ENCODE results near the gene TSPOAP1.

TSPOAP1 gene

GRCh38 chr17:58254803-58255202, 73.8 kb downstream of the TSPOAP1 start:
- no peak for TF ChIP-seq FOXP2 (optimal IDR thresholded peaks at IDR 0.05; ENCODE audit: borderline replicate concordance, extremely low read depth, extremely low read length, insufficient read depth)
- no peak for TF ChIP-seq REST (IDR thresholded peaks at IDR 0.05; ENCODE audit: insufficient read depth in 1 of 2, low read depth in 2 of 2, low read length in 2 of 2)
- no peak for TF ChIP-seq POLR2AphosphoS5 (IDR thresholded peaks at IDR 0.05; ENCODE audit: low read depth, low read length)

- TF ChIP-seq FOXP2 (optimal IDR thresholded peaks at IDR 0.05; ENCODE audit: borderline replicate concordance, extremely low read depth, extremely low read length, insufficient read depth), result no peak
- TF ChIP-seq TAF1 (IDR thresholded peaks at IDR 0.05; ENCODE audit: borderline replicate concordance, insufficient read depth, low read length), result no peak
- TF ChIP-seq SIN3A (IDR thresholded peaks at IDR 0.05; ENCODE audit: borderline replicate concordance, insufficient read depth, low read length), result no peak
- no peak for TF ChIP-seq POLR2AphosphoS5 (IDR thresholded peaks at IDR 0.05; ENCODE audit: low read depth, low read length)
- TF ChIP-seq REST (IDR thresholded peaks at IDR 0.05; ENCODE audit: insufficient read depth in 1 of 2, low read depth in 2 of 2, low read length in 2 of 2), result no peak
These were observed 75.5 kb downstream of the TSPOAP1 start for GRCh38 chr17:58253082-58253481.

GRCh38 chr17:58252141-58252540, 76.5 kb downstream of the TSPOAP1 start:
- TF ChIP-seq POLR2AphosphoS5 (IDR thresholded peaks at IDR 0.05; ENCODE audit: low read depth, low read length), result no peak
- no peak for TF ChIP-seq SIN3A (IDR thresholded peaks at IDR 0.05; ENCODE audit: borderline replicate concordance, insufficient read depth, low read length)
- no peak for TF ChIP-seq REST (IDR thresholded peaks at IDR 0.05; ENCODE audit: insufficient read depth in 1 of 2, low read depth in 2 of 2, low read length in 2 of 2)
- TF ChIP-seq FOXP2 (optimal IDR thresholded peaks at IDR 0.05; ENCODE audit: borderline replicate concordance, extremely low read depth, extremely low read length, insufficient read depth), result no peak
- no peak for TF ChIP-seq TAF1 (IDR thresholded peaks at IDR 0.05; ENCODE audit: borderline replicate concordance, insufficient read depth, low read length)

All from PFSK-1 (cell line).